ENCODE data around the gene ASCC1. TPM values are rescaled to one million over a fixed set of nuclear protein-coding genes. Genes with fewer than 3 reads are reported as not detected.

Gene ASCC1
- total and polyA plus RNA-seq, 2 of the 13 experiments (the other 11 are each of a cell fraction or from before 2014, with no cell fraction given): 21.6 to 30.1 TPM

GRCh38 chr10:72048450-72049124 is 167.5 kb downstream of the ASCC1 start:
- peaks cover 72% of the 10 kb centered on the region for H3K4me1 ChIP-seq (ENCODE audit: insufficient read depth, low read length)
- DNase-seq (ENCODE audit: low spot score) (peak; percentile 89), FAIRE-seq (peak; percentile 99), ATAC-seq (peak; percentile 67)
- no peak overlapping the region for H3K27ac ChIP-seq (ENCODE audit: extremely low read length, insufficient read depth, low read length)
- H2AFZ ChIP-seq (ENCODE audit: low read length): no peak overlapping the region
- no peak overlapping the region for H3K4me3 ChIP-seq (replicated peaks in 1 of 3; ENCODE audit: insufficient read depth in 1 of 3, low read depth in 2 of 3, low read length in 3 of 3)
- H3K27me3 ChIP-seq (ENCODE audit: control insufficient read depth in 1 of 2, insufficient read depth in 2 of 2, low read length in 2 of 2): no peaks in the 10 kb centered on the region
- WGBS (ENCODE audit: low lambda C conversion rate): 33% methylated on average over 8 of the region's 12 CpGs
- no peaks in the 10 kb centered on the region for H3K36me3 ChIP-seq (replicated peaks in 1 of 2; ENCODE audit: control insufficient read depth in 1 of 2, insufficient read depth in 2 of 2, low read length in 2 of 2)
- no peaks in the 10 kb centered on the region for H4K20me1 ChIP-seq (ENCODE audit: insufficient read depth, low read length)
- ChIA-PET POLR2A (interaction anchor here (0.5 to 3.9 kb wide), 9 partner anchors 11 to 272 kb away, joined by 3 to 30 read pairs (median 5); partner anchors contain the start of gene CHST3), CTCF (ENCODE audit: low intra/inter-chr PET ratio, low total read pairs) (interaction anchor here (0.6 to 2.0 kb wide), 12 partner anchors 18 to 288 kb away, joined by 3 to 46 read pairs (median 4); no protein-coding TSS in a partner anchor)
- intact Hi-C loops (cut with micrococcal nuclease; ENCODE audit: unreplicated experiment): loop anchor here (1.0 to 10.0 kb wide), 6 partner anchors 67 to 289 kb away; no protein-coding TSS in a partner anchor
- BruUV-seq (replicated peaks): no TSS peak
- peaks cover 5% of the 10 kb centered on the region; the same call in 1 of the 2 replicates for H3K9me3 ChIP-seq (ENCODE audit: low read length)
- in situ Hi-C loops (cut with HindIII; ENCODE audit: extremely low pct_ligation_motif_present, low pct_unique_long_range_greater_than_20kb): loop anchor here (5.0 to 25.0 kb wide), 2 partner anchors 81 to 711 kb away; no protein-coding TSS in a partner anchor
- no peaks in the 10 kb centered on the region for H3K79me2 ChIP-seq (ENCODE audit: insufficient read depth, low read length)
- no peak overlapping the region for H3K4me2 ChIP-seq (ENCODE audit: low read depth, low read length)
- H3K9ac ChIP-seq (ENCODE audit: insufficient read depth, low read depth, low read length): no peak overlapping the region
- TF ChIP-seq MEIS2 (CRISPR knock-in tag; IDR thresholded peaks at IDR 0.05) (peak; percentile 29; the same call in 1 of the 2 replicates), SP140L (CRISPR knock-in tag; IDR thresholded peaks at IDR 0.05; ENCODE audit: borderline replicate concordance) (peak; percentile 26; the same call in 1 of the 2 replicates), CEBPG (CRISPR knock-in tag; IDR thresholded peaks at IDR 0.05) (peak; percentile 95), ZNF317 (CRISPR knock-in tag; IDR thresholded peaks at IDR 0.05) (peak; percentile 59; the same call in 1 of the 2 replicates), ZNF710 (CRISPR knock-in tag; IDR thresholded peaks at IDR 0.05; ENCODE audit: borderline replicate concordance) (peak; percentile 53; the same call in 1 of the 2 replicates), MLX (CRISPR knock-in tag; IDR thresholded peaks at IDR 0.05) (0 out of 2 replicates have a peak, but pooled peaks have one; percentile 44), RFXANK (CRISPR knock-in tag; IDR thresholded peaks at IDR 0.05) (0 out of 2 replicates have a peak, but pooled peaks have one; percentile 67), ZFY (CRISPR knock-in tag; IDR thresholded peaks at IDR 0.05) (peak; percentile 30; the same call in 1 of the 2 replicates)
- TF ChIP-seq, protein P1, sequence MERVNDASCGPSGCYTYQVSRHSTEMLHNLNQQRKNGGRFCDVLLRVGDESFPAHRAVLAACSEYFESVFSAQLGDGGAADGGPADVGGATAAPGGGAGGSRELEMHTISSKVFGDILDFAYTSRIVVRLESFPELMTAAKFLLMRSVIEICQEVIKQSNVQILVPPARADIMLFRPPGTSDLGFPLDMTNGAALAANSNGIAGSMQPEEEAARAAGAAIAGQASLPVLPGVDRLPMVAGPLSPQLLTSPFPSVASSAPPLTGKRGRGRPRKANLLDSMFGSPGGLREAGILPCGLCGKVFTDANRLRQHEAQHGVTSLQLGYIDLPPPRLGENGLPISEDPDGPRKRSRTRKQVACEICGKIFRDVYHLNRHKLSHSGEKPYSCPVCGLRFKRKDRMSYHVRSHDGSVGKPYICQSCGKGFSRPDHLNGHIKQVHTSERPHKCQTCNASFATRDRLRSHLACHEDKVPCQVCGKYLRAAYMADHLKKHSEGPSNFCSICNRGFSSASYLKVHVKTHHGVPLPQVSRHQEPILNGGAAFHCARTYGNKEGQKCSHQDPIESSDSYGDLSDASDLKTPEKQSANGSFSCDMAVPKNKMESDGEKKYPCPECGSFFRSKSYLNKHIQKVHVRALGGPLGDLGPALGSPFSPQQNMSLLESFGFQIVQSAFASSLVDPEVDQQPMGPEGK (CRISPR knock-in tag; IDR thresholded peaks at IDR 0.05): peak; percentile 54
- TF ChIP-seq, protein P2, sequence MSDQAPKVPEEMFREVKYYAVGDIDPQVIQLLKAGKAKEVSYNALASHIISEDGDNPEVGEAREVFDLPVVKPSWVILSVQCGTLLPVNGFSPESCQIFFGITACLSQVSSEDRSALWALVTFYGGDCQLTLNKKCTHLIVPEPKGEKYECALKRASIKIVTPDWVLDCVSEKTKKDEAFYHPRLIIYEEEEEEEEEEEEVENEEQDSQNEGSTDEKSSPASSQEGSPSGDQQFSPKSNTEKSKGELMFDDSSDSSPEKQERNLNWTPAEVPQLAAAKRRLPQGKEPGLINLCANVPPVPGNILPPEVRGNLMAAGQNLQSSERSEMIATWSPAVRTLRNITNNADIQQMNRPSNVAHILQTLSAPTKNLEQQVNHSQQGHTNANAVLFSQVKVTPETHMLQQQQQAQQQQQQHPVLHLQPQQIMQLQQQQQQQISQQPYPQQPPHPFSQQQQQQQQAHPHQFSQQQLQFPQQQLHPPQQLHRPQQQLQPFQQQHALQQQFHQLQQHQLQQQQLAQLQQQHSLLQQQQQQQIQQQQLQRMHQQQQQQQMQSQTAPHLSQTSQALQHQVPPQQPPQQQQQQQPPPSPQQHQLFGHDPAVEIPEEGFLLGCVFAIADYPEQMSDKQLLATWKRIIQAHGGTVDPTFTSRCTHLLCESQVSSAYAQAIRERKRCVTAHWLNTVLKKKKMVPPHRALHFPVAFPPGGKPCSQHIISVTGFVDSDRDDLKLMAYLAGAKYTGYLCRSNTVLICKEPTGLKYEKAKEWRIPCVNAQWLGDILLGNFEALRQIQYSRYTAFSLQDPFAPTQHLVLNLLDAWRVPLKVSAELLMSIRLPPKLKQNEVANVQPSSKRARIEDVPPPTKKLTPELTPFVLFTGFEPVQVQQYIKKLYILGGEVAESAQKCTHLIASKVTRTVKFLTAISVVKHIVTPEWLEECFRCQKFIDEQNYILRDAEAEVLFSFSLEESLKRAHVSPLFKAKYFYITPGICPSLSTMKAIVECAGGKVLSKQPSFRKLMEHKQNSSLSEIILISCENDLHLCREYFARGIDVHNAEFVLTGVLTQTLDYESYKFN (CRISPR knock-in tag; conservative IDR thresholded peaks at IDR 0.05): 0 out of 2 replicates have a peak, but pooled peaks have one; percentile 18
- TF ChIP-seq, protein P3, sequence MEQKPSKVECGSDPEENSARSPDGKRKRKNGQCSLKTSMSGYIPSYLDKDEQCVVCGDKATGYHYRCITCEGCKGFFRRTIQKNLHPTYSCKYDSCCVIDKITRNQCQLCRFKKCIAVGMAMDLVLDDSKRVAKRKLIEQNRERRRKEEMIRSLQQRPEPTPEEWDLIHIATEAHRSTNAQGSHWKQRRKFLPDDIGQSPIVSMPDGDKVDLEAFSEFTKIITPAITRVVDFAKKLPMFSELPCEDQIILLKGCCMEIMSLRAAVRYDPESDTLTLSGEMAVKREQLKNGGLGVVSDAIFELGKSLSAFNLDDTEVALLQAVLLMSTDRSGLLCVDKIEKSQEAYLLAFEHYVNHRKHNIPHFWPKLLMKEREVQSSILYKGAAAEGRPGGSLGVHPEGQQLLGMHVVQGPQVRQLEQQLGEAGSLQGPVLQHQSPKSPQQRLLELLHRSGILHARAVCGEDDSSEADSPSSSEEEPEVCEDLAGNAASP (CRISPR knock-in tag; IDR thresholded peaks at IDR 0.05; ENCODE audit: borderline replicate concordance): peak; percentile 75; the same call in 1 of the 2 replicates
- TF ChIP-seq, protein P4, sequence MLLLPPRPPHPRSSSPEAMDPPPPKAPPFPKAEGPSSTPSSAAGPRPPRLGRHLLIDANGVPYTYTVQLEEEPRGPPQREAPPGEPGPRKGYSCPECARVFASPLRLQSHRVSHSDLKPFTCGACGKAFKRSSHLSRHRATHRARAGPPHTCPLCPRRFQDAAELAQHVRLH (CRISPR knock-in tag; IDR thresholded peaks at IDR 0.05; ENCODE audit: borderline replicate concordance, low read depth): peak; percentile 83

Measured in HepG2 (cell line).